ENCODE data around the gene KMT5B.

KMT5B gene

DNA sequence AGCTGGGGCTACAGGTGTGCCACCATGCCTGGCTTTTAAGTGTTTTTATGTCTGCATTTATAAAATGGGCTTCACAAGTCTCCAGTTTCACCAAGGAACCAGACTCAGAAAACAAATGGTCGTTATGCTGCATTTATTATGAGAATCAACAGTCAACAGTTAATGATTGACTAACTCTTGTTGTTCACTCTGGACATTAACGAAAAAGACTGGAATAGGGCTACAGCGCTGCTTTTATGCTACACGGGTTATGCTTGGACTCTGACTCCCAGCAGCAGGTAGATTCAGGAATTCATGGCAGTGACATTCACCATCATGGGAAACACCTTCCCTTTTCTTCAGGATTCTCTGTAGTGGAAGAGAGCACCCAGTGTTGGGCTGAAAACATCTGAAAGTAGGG, 47.5 kb downstream of the KMT5B start:
- no peak overlapping the region for H3K4me3 ChIP-seq (ENCODE audit: low read depth in 1 of 2, low read length in 2 of 2)
- no peaks in the 10 kb centered on the region for H3K27me3 ChIP-seq (ENCODE audit: control insufficient read depth in 1 of 2, insufficient read depth in 2 of 2, low read length in 2 of 2)
- peaks cover 39 to 76% of the 10 kb centered on the region in 2 donors for H3K36me3 ChIP-seq (ENCODE audit: control insufficient read depth in 1 of 2, insufficient read depth in 2 of 2, low read length in 2 of 2)
- H3K9ac ChIP-seq (ENCODE audit: low read depth in 1 of 2, low read length in 2 of 2) = no peak overlapping the region
- no peak overlapping the region for H3K27ac ChIP-seq (ENCODE audit: low read depth, low read length)
- no peaks in the 10 kb centered on the region for H3K9me3 ChIP-seq (ENCODE audit: control insufficient read depth in 1 of 2, low read length in 2 of 2)
- H3K4me1 ChIP-seq (ENCODE audit: control insufficient read depth in 1 of 2, insufficient read depth in 2 of 2, low read length in 2 of 2) = peaks cover 0 to 11% of the 10 kb centered on the region in 2 donors

DNA sequence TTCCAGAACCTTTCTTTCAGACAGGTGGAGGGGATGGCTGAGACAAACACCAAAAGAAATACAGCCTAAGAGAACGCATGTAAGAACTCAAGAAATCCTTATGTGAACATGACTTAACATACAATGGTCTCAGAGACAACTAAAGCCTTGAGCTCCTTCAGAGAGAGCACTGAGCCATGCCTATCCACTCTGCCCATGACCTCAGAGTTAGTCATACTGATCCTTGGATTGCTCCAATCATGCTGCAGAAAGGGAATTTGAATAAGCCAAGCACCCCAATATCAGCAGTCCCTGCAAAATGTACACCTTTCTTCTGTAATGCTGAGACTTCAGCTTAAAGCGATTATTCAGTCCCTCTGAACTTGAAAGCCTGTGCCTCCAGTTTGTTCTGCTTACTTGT, 48.7 kb downstream of the KMT5B start:
- no peak overlapping the region for H3K27ac ChIP-seq (ENCODE audit: low read depth, low read length)
- no peak overlapping the region for H3K4me3 ChIP-seq (ENCODE audit: low read depth in 1 of 2, low read length in 2 of 2)
- peaks cover 28 to 64% of the 10 kb centered on the region in 2 donors for H3K36me3 ChIP-seq (ENCODE audit: control insufficient read depth in 1 of 2, insufficient read depth in 2 of 2, low read length in 2 of 2)
- peaks cover 0 to 11% of the 10 kb centered on the region in 2 donors for H3K4me1 ChIP-seq (ENCODE audit: control insufficient read depth in 1 of 2, insufficient read depth in 2 of 2, low read length in 2 of 2)
- H3K9ac ChIP-seq (ENCODE audit: low read depth in 1 of 2, low read length in 2 of 2) = no peak overlapping the region
- H3K27me3 ChIP-seq (ENCODE audit: control insufficient read depth in 1 of 2, insufficient read depth in 2 of 2, low read length in 2 of 2) = no peaks in the 10 kb centered on the region
- H3K9me3 ChIP-seq (ENCODE audit: control insufficient read depth in 1 of 2, low read length in 2 of 2) = no peaks in the 10 kb centered on the region

DNA sequence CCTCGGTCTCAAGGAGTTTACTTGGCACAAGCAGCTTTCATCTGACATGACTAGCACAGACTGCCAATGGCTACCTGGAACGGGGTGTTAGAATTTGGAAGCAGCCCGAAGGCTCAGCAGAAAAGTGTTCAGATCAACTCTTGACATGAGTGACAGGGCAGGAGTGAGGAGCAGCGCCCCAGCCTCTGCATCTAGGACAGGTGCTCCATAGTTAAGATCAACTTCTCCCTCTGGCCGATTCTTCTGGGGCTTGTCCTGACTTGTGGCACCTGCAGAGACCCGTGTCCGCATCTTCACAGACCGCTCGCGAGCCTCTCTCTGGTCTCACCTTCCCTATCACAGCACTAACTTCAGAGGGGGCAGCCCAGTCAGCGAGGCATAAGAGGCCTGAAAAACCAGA, 49.4 kb downstream of the KMT5B start:
- no peak overlapping the region for H3K4me3 ChIP-seq (ENCODE audit: low read depth in 1 of 2, low read length in 2 of 2)
- H3K4me1 ChIP-seq (ENCODE audit: control insufficient read depth in 1 of 2, insufficient read depth in 2 of 2, low read length in 2 of 2) = peaks cover 0 to 11% of the 10 kb centered on the region in 2 donors
- no peak overlapping the region for H3K9ac ChIP-seq (ENCODE audit: low read depth in 1 of 2, low read length in 2 of 2)
- peaks cover 21 to 57% of the 10 kb centered on the region in 2 donors for H3K36me3 ChIP-seq (ENCODE audit: control insufficient read depth in 1 of 2, insufficient read depth in 2 of 2, low read length in 2 of 2)
- H3K27ac ChIP-seq (ENCODE audit: low read depth, low read length) = no peak overlapping the region
- H3K9me3 ChIP-seq (ENCODE audit: control insufficient read depth in 1 of 2, low read length in 2 of 2) = no peaks in the 10 kb centered on the region
- H3K27me3 ChIP-seq (ENCODE audit: control insufficient read depth in 1 of 2, insufficient read depth in 2 of 2, low read length in 2 of 2) = no peaks in the 10 kb centered on the region

DNA sequence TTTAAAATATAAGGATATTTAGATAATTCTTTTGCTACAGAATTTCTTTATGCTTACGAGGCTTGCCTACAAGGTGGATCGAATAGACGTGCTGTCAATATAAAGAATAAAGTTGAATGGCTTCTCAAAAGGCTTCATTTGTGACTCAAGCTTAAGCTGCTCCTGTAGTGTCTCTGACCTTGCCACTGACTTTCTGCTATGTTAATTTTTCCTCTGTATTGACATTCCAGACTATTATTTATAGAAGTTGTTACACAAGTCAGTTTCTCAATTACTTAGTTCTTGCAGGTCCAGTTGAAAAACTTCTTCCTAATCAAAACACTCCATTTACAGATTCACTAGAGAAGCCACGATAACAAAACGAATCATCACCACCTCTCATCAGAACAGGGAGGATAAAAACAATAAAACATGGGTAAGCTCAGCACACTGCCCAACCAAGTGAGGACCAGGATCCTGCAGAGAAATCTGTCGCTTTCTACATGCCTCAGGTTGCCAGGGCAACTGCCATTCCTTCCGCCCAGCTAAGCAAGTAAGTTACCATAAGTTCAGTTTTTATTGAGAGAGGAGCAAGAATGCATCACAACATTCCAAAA, 52.9 kb downstream of the KMT5B start:
- H3K27ac ChIP-seq (ENCODE audit: low read depth, low read length) = no peak overlapping the region

DNA sequence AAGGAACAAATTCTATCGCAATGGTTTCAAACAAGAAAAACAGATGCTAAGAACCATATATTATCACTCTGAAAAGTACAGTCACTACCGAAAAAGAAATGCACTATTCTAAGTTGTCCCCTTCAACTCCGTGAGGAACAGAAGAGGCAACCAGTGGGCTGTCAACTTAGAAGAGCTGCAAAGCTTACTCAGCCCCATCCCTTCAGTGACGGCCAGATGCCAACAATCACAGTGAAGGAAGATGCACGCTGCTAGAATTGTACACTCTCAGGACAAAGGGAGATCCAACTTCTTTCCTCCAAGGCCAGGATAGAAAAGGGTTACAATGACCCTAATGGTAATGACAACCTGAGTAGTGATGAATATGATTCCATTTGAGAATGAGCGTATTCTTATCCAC, 53.4 kb downstream of the KMT5B start:
- H3K36me3 ChIP-seq (ENCODE audit: control insufficient read depth in 1 of 2, insufficient read depth in 2 of 2, low read length in 2 of 2) = peaks cover 30 to 46% of the 10 kb centered on the region in 2 donors
- H3K27me3 ChIP-seq (ENCODE audit: control insufficient read depth in 1 of 2, insufficient read depth in 2 of 2, low read length in 2 of 2) = no peaks in the 10 kb centered on the region
- no peak overlapping the region for H3K4me3 ChIP-seq (ENCODE audit: low read depth in 1 of 2, low read length in 2 of 2)
- no peak overlapping the region for H3K9ac ChIP-seq (ENCODE audit: low read depth in 1 of 2, low read length in 2 of 2)
- no peaks in the 10 kb centered on the region for H3K9me3 ChIP-seq (ENCODE audit: control insufficient read depth in 1 of 2, low read length in 2 of 2)
- H3K27ac ChIP-seq (ENCODE audit: low read depth, low read length) = no peak overlapping the region
- H3K4me1 ChIP-seq (ENCODE audit: control insufficient read depth in 1 of 2, insufficient read depth in 2 of 2, low read length in 2 of 2) = no peaks in the 10 kb centered on the region

More for the DNA sequence above, 52.9 kb downstream of the KMT5B start:
- Histone ChIP-seq H3K36me3 (ENCODE audit: control insufficient read depth in 1 of 2, insufficient read depth in 2 of 2, low read length in 2 of 2) (peaks cover 28 to 47% of the 10 kb centered on the region in 2 donors), H3K4me3 (ENCODE audit: low read depth in 1 of 2, low read length in 2 of 2) (no peak overlapping the region), H3K9me3 (ENCODE audit: control insufficient read depth in 1 of 2, low read length in 2 of 2) (no peaks in the 10 kb centered on the region), H3K9ac (ENCODE audit: low read depth in 1 of 2, low read length in 2 of 2) (no peak overlapping the region), H3K27me3 (ENCODE audit: control insufficient read depth in 1 of 2, insufficient read depth in 2 of 2, low read length in 2 of 2) (no peaks in the 10 kb centered on the region), H3K4me1 (ENCODE audit: control insufficient read depth in 1 of 2, insufficient read depth in 2 of 2, low read length in 2 of 2) (no peaks in the 10 kb centered on the region)

DNA sequence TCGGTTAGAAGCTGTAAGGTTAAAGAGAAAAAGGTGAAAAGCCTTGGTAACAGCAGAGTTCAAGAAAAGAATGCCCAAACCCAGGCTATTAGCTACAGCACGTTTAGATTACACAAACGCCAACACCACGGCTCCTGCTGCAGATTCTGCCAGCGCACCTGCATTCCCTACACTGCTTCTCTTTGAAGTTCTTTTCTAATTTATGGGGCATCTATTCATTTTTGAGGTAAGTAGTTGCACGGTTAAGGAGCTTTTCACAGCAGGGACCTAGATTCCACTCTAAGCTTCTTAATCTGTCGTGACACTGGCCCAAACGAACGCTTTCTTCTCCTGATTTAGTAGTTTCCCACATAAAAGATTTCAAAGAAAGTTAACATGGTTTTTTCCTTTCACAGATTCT, 53.9 kb downstream of the KMT5B start:
- Histone ChIP-seq H3K9me3 (ENCODE audit: control insufficient read depth in 1 of 2, low read length in 2 of 2) (no peaks in the 10 kb centered on the region), H3K36me3 (ENCODE audit: control insufficient read depth in 1 of 2, insufficient read depth in 2 of 2, low read length in 2 of 2) (peaks cover 30 to 41% of the 10 kb centered on the region in 2 donors), H3K27me3 (ENCODE audit: control insufficient read depth in 1 of 2, insufficient read depth in 2 of 2, low read length in 2 of 2) (no peaks in the 10 kb centered on the region), H3K4me3 (ENCODE audit: low read depth in 1 of 2, low read length in 2 of 2) (no peak overlapping the region), H3K9ac (ENCODE audit: low read depth in 1 of 2, low read length in 2 of 2) (no peak overlapping the region), H3K27ac (ENCODE audit: low read depth, low read length) (no peak overlapping the region), H3K4me1 (ENCODE audit: control insufficient read depth in 1 of 2, insufficient read depth in 2 of 2, low read length in 2 of 2) (peaks cover 2 to 5% of the 10 kb centered on the region in 2 donors)

- H3K36me3 ChIP-seq (ENCODE audit: control insufficient read depth in 1 of 2, insufficient read depth in 2 of 2, low read length in 2 of 2) = peaks cover 26 to 35% of the 10 kb centered on the region in 2 donors
- peaks cover 6 to 9% of the 10 kb centered on the region in 2 donors for H3K4me1 ChIP-seq (ENCODE audit: control insufficient read depth in 1 of 2, insufficient read depth in 2 of 2, low read length in 2 of 2)
Measured at GRCh38 chr11:68158580-68158979, 54.5 kb downstream of the KMT5B start.

GRCh38 chr11:68153742-68154141, 59.4 kb downstream of the KMT5B start:
- Histone ChIP-seq H3K27ac (ENCODE audit: low read depth, low read length) (peak overlapping the region; percentile 15), H3K9me3 (ENCODE audit: control insufficient read depth in 1 of 2, low read length in 2 of 2) (no peaks in the 10 kb centered on the region), H3K27me3 (ENCODE audit: control insufficient read depth in 1 of 2, insufficient read depth in 2 of 2, low read length in 2 of 2) (no peaks in the 10 kb centered on the region), H3K4me3 (ENCODE audit: low read depth in 1 of 2, low read length in 2 of 2) (peak overlapping the region in 1 of 2 donors; percentile 17), H3K9ac (ENCODE audit: low read depth in 1 of 2, low read length in 2 of 2) (peak overlapping the region in 1 of 2 donors; percentile 4), H3K36me3 (ENCODE audit: control insufficient read depth in 1 of 2, insufficient read depth in 2 of 2, low read length in 2 of 2) (peaks cover 16 to 20% of the 10 kb centered on the region in 2 donors), H3K4me1 (ENCODE audit: control insufficient read depth in 1 of 2, insufficient read depth in 2 of 2, low read length in 2 of 2) (peaks cover 14 to 21% of the 10 kb centered on the region in 2 donors)

More at GRCh38 chr11:68158580-68158979, 54.5 kb downstream of the KMT5B start:
- Histone ChIP-seq H3K27ac (ENCODE audit: low read depth, low read length) (no peak overlapping the region), H3K4me3 (ENCODE audit: low read depth in 1 of 2, low read length in 2 of 2) (no peak overlapping the region), H3K9me3 (ENCODE audit: control insufficient read depth in 1 of 2, low read length in 2 of 2) (no peaks in the 10 kb centered on the region), H3K9ac (ENCODE audit: low read depth in 1 of 2, low read length in 2 of 2) (no peak overlapping the region), H3K27me3 (ENCODE audit: control insufficient read depth in 1 of 2, insufficient read depth in 2 of 2, low read length in 2 of 2) (no peaks in the 10 kb centered on the region)

DNA sequence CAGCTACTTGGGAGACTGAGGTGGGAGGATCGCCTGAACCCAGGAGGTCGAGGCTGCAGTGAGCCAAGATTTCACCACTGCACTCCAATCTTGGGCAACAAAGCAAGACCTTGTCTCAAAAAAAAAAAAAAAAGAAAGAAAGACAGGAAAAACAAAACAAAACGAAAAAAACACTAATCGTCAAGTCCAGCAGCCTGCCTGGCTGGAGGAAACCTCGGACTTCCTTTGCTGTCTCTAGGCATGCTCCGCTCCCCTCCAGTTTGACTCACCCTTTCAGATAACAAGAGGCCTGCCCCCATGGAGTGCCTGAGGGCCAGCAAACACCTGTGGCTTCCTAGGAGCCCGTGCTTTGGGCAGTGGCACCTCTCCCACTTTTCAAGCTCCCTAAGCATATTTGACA, 63.1 kb downstream of the KMT5B start:
- no peak overlapping the region for H3K27ac ChIP-seq (ENCODE audit: low read depth, low read length)
- H3K36me3 ChIP-seq (ENCODE audit: control insufficient read depth in 1 of 2, insufficient read depth in 2 of 2, low read length in 2 of 2) = peaks cover 0 to under 1% of the 10 kb centered on the region in 2 donors
- no peak overlapping the region for H3K4me3 ChIP-seq (ENCODE audit: low read depth in 1 of 2, low read length in 2 of 2)
- H3K27me3 ChIP-seq (ENCODE audit: control insufficient read depth in 1 of 2, insufficient read depth in 2 of 2, low read length in 2 of 2) = no peaks in the 10 kb centered on the region
- peak overlapping the region in 1 of 2 donors; percentile 30 for H3K9ac ChIP-seq (ENCODE audit: low read depth in 1 of 2, low read length in 2 of 2)
- H3K4me1 ChIP-seq (ENCODE audit: control insufficient read depth in 1 of 2, insufficient read depth in 2 of 2, low read length in 2 of 2) = peaks cover 39 to 43% of the 10 kb centered on the region in 2 donors
- H3K9me3 ChIP-seq (ENCODE audit: control insufficient read depth in 1 of 2, low read length in 2 of 2) = no peaks in the 10 kb centered on the region

GRCh38 chr11:68149417-68149816, 63.7 kb downstream of the KMT5B start:
- H3K4me3 ChIP-seq (ENCODE audit: low read depth in 1 of 2, low read length in 2 of 2) = no peak overlapping the region
- no peaks in the 10 kb centered on the region for H3K36me3 ChIP-seq (ENCODE audit: control insufficient read depth in 1 of 2, insufficient read depth in 2 of 2, low read length in 2 of 2)
- H3K27me3 ChIP-seq (ENCODE audit: control insufficient read depth in 1 of 2, insufficient read depth in 2 of 2, low read length in 2 of 2) = no peaks in the 10 kb centered on the region
- no peak overlapping the region for H3K9ac ChIP-seq (ENCODE audit: low read depth in 1 of 2, low read length in 2 of 2)
- peaks cover 40 to 41% of the 10 kb centered on the region in 2 donors for H3K4me1 ChIP-seq (ENCODE audit: control insufficient read depth in 1 of 2, insufficient read depth in 2 of 2, low read length in 2 of 2)
- no peak overlapping the region for H3K27ac ChIP-seq (ENCODE audit: low read depth, low read length)
- no peaks in the 10 kb centered on the region for H3K9me3 ChIP-seq (ENCODE audit: control insufficient read depth in 1 of 2, low read length in 2 of 2)
